ENCODE measurements around the gene THTPA.

THTPA gene

GRCh38 chr14:23588884-23589598, 33.0 kb downstream of the THTPA start:
- TF ChIP-seq CTCF (IDR thresholded peaks at IDR 0.05; ENCODE audit: insufficient read depth, low read length) (peak; percentile 75), POLR2AphosphoS5 (IDR thresholded peaks at IDR 0.05; ENCODE audit: low read depth) (peak; percentile 45; the same call in 1 of the 2 replicates), SPI1 (IDR thresholded peaks at IDR 0.05; ENCODE audit: borderline replicate concordance, low read depth) (no peak; the same call in 1 of the 2 replicates), GABPA (IDR thresholded peaks at IDR 0.05; ENCODE audit: low read depth) (no peak), REST (IDR thresholded peaks at IDR 0.05; ENCODE audit: insufficient replicate concordance, low read depth) (no peak)
- no peak overlapping the region for H3K4me3 ChIP-seq (replicated peaks; ENCODE audit: insufficient read depth, low read length)
- no peak overlapping the region for H3K27ac ChIP-seq (replicated peaks)
- peaks cover 2% of the 10 kb centered on the region for H3K27me3 ChIP-seq (ENCODE audit: insufficient read depth, poor library complexity, severe bottlenecking)
- DNase-seq (ENCODE audit: low read depth in 1 of 2, low spot score in 1 of 2): peak; percentile 58 to 86

GRCh38 chr14:23589606-23590005, 33.5 kb downstream of the THTPA start:
- no peak overlapping the region for H3K27ac ChIP-seq (replicated peaks)

More at GRCh38 chr14:23589606-23590005, 33.5 kb downstream of the THTPA start:
- Histone ChIP-seq H3K4me3 (replicated peaks; ENCODE audit: insufficient read depth, low read length) (no peak overlapping the region), H3K27me3 (ENCODE audit: insufficient read depth, poor library complexity, severe bottlenecking) (peaks cover 2% of the 10 kb centered on the region)
- DNase-seq (ENCODE audit: low read depth in 1 of 2, low spot score in 1 of 2): no peak
- TF ChIP-seq REST (IDR thresholded peaks at IDR 0.05; ENCODE audit: insufficient replicate concordance, low read depth) (no peak), POLR2AphosphoS5 (IDR thresholded peaks at IDR 0.05; ENCODE audit: low read depth) (no peak), CTCF (IDR thresholded peaks at IDR 0.05; ENCODE audit: insufficient read depth, low read length) (no peak), GABPA (IDR thresholded peaks at IDR 0.05; ENCODE audit: low read depth) (no peak)
